ENCODE results near the gene BCAP31.
"Not testable (repeated sequence)": the region's sequence is repeated elsewhere in the genome, so short reads cannot be mapped to it uniquely, and the experiment has no call there.

Gene BCAP31

DNA sequence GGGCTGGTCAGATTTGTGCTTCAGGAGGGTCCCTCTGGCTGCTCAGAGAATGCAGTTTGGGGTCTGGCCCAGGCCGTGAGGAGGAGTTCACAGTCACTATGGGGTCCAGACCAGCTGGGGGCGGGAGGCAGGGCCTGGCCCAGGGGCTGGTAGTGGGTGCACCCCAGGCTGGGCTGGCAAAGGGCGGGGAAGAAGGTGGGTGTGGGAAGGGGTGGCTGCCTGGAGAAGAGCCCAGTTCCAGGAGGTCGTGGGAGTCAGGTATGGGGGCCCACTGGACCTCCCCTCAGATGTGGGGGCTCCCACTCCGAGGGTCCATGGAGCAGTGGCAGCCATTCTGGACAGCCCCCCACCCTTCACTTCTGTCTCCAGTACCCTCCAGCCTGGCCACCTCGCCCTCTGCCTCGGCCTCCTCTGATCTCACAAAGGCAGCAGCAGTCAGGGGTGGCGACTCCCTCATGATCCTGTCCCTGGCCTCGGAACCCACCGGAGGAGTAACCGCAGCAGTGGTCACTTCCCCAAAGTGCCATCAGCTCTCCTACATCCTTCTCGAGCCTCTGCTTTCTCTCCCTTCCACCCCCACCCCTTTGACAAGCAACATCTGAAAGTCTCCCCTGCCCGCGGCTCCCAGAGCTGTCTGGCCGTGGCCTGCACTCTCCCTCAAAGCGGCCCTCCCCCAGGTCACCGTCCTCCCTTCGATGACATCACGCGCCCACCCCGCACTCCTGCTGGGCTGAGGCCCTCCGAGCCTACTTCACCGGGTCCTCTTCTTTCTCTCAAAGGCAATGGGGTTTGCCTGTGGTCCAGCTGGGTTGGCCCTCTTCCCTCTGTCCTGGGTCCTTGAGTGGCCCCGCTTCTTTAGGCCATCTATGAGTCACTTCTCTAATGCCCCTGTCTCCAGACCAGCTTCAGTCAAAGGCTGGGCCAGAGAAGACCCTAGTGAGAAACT is 38.2 kb downstream of the BCAP31 start:
- Histone ChIP-seq H3K27ac (replicated peaks) (no peak overlapping the region), H3K4me3 (replicated peaks; ENCODE audit: insufficient read depth, low read length) (no peak overlapping the region), H3K27me3 (ENCODE audit: insufficient read depth, poor library complexity, severe bottlenecking) (no peaks in the 10 kb centered on the region)
- DNase-seq (ENCODE audit: low read depth in 1 of 2, low spot score in 1 of 2) = no peak
- TF ChIP-seq POLR2AphosphoS5 (IDR thresholded peaks at IDR 0.05; ENCODE audit: low read depth) (no peak), SPI1 (IDR thresholded peaks at IDR 0.05; ENCODE audit: borderline replicate concordance, low read depth) (no peak), GABPA (IDR thresholded peaks at IDR 0.05; ENCODE audit: low read depth) (no peak)
- TF ChIP-seq, protein P1, sequence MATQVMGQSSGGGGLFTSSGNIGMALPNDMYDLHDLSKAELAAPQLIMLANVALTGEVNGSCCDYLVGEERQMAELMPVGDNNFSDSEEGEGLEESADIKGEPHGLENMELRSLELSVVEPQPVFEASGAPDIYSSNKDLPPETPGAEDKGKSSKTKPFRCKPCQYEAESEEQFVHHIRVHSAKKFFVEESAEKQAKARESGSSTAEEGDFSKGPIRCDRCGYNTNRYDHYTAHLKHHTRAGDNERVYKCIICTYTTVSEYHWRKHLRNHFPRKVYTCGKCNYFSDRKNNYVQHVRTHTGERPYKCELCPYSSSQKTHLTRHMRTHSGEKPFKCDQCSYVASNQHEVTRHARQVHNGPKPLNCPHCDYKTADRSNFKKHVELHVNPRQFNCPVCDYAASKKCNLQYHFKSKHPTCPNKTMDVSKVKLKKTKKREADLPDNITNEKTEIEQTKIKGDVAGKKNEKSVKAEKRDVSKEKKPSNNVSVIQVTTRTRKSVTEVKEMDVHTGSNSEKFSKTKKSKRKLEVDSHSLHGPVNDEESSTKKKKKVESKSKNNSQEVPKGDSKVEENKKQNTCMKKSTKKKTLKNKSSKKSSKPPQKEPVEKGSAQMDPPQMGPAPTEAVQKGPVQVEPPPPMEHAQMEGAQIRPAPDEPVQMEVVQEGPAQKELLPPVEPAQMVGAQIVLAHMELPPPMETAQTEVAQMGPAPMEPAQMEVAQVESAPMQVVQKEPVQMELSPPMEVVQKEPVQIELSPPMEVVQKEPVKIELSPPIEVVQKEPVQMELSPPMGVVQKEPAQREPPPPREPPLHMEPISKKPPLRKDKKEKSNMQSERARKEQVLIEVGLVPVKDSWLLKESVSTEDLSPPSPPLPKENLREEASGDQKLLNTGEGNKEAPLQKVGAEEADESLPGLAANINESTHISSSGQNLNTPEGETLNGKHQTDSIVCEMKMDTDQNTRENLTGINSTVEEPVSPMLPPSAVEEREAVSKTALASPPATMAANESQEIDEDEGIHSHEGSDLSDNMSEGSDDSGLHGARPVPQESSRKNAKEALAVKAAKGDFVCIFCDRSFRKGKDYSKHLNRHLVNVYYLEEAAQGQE (IDR thresholded peaks at IDR 0.05; ENCODE audit: insufficient replicate concordance, low read depth) = no peak
- TF ChIP-seq, protein P2, sequence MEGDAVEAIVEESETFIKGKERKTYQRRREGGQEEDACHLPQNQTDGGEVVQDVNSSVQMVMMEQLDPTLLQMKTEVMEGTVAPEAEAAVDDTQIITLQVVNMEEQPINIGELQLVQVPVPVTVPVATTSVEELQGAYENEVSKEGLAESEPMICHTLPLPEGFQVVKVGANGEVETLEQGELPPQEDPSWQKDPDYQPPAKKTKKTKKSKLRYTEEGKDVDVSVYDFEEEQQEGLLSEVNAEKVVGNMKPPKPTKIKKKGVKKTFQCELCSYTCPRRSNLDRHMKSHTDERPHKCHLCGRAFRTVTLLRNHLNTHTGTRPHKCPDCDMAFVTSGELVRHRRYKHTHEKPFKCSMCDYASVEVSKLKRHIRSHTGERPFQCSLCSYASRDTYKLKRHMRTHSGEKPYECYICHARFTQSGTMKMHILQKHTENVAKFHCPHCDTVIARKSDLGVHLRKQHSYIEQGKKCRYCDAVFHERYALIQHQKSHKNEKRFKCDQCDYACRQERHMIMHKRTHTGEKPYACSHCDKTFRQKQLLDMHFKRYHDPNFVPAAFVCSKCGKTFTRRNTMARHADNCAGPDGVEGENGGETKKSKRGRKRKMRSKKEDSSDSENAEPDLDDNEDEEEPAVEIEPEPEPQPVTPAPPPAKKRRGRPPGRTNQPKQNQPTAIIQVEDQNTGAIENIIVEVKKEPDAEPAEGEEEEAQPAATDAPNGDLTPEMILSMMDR (IDR thresholded peaks at IDR 0.05; ENCODE audit: insufficient read depth, low read length) = no peak

DNA sequence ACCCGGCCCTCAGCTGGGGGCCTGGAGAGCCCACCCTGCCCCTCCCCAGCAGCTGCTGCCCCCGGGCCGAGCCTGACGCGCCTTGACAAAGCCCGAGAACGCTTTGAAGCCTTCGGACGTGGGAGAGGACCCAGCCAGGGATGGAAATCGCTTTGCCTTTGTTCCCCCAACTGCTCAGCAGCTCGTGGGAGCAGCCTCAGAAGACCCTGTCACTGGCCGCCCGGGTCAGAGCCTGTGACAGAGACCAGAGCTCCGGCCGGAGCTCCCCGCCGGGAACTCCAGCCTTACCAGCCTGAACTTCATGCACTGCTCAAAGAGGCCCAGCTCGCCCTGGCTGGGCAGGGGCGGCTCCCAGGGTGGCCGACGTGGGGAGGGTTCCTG is 39.0 kb downstream of the BCAP31 start:
- DNase-seq (ENCODE audit: low read depth in 1 of 2, low spot score in 1 of 2) = no peak
- TF ChIP-seq, protein P1 (IDR thresholded peaks at IDR 0.05; ENCODE audit: insufficient replicate concordance, low read depth) = no peak
- TF ChIP-seq GABPA (IDR thresholded peaks at IDR 0.05; ENCODE audit: low read depth) (no peak), POLR2AphosphoS5 (IDR thresholded peaks at IDR 0.05; ENCODE audit: low read depth) (no peak), SPI1 (IDR thresholded peaks at IDR 0.05; ENCODE audit: borderline replicate concordance, low read depth) (no peak)
- TF ChIP-seq, protein P2 (IDR thresholded peaks at IDR 0.05; ENCODE audit: insufficient read depth, low read length) = no peak
- H3K27ac ChIP-seq (replicated peaks) = no peak overlapping the region

DNA sequence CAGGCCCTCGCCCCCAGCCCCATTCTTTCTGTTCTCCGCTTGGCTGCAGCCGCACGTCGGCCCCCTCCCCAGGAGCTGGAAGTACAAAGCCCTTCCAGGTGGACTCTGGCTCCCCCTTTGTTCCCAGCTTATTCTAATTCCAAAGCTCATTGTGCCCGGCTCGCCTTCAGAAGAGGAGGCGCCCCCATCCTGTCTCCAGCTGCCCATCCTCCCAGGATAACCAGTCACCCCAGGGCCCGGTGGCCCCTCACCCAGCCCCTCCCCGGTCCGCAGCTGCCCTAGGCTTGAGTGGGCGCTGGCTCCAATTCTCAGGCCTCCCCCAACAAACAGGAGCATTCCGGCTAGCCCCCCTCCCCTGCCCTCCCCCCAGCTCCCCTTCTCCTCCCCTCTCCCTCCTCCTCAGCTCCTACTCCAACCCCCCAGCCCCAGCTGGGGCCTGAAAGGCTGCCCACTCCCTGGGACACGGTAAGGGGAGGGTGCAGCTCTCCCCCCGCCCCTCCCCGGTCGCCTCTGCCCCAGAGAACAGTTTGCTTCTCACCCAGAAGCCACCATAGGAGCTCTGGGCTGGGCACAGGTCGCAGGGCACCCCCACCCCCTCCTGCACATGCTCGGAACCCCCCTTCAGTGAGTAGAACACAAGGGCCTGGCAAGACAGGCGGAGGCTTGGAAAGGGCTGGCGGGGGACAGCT is 39.6 kb downstream of the BCAP31 start:
- Histone ChIP-seq H3K27me3 (ENCODE audit: insufficient read depth, poor library complexity, severe bottlenecking) (no peaks in the 10 kb centered on the region), H3K4me3 (replicated peaks; ENCODE audit: insufficient read depth, low read length) (no peak overlapping the region), H3K27ac (replicated peaks) (no peak overlapping the region)
- no peak for TF ChIP-seq GABPA (IDR thresholded peaks at IDR 0.05; ENCODE audit: low read depth)
- no peak for TF ChIP-seq SPI1 (IDR thresholded peaks at IDR 0.05; ENCODE audit: borderline replicate concordance, low read depth)
- TF ChIP-seq, protein P1 (IDR thresholded peaks at IDR 0.05; ENCODE audit: insufficient replicate concordance, low read depth) = no peak
- no peak for TF ChIP-seq POLR2AphosphoS5 (IDR thresholded peaks at IDR 0.05; ENCODE audit: low read depth)
- TF ChIP-seq, protein P2 (IDR thresholded peaks at IDR 0.05; ENCODE audit: insufficient read depth, low read length) = no peak
- no peak for DNase-seq (ENCODE audit: low read depth in 1 of 2, low spot score in 1 of 2)

More for the DNA sequence above, 39.0 kb downstream of the BCAP31 start:
- Histone ChIP-seq H3K27me3 (ENCODE audit: insufficient read depth, poor library complexity, severe bottlenecking) (no peaks in the 10 kb centered on the region), H3K4me3 (replicated peaks; ENCODE audit: insufficient read depth, low read length) (no peak overlapping the region)

- not testable (repeated sequence) for H3K4me3 ChIP-seq (replicated peaks; ENCODE audit: insufficient read depth, low read length); H3K27ac ChIP-seq (replicated peaks); DNase-seq (ENCODE audit: low read depth in 1 of 2, low spot score in 1 of 2)
These were observed 40.7 kb downstream of the BCAP31 start for GRCh38 chrX:153683486-153683885.

More at GRCh38 chrX:153683486-153683885, 40.7 kb downstream of the BCAP31 start:
- H3K27me3 ChIP-seq (ENCODE audit: insufficient read depth, poor library complexity, severe bottlenecking) = not testable (repeated sequence)

Measured in HL-60 (cell line).